Muscle of arm (tissue), 12 donors: Measurements from ENCODE around the gene KRTAP10-8. TPM values are rescaled to one million over a fixed set of nuclear protein-coding genes. Genes with fewer than 3 reads are reported as not detected.
"Not testable (repeated sequence)": the region's sequence is repeated elsewhere in the genome, so short reads cannot be mapped to it uniquely, and the experiment has no call there.

Experiments used
- DNase-seq: peaks from one replicate; pipeline ENCODE4 v3.0.0-alpha.2; 2013
- polyA plus RNA-seq, 12 donors: library from polyadenylated mRNA; unstranded; fragments of 120-200 nt; gene quantifications; one replicate each; pipeline ENCODE4 v1.2.1, GENCODE V29; 2013; ENCODE audit not compliant: insufficient read length in 12 of 12

KRTAP10-8 gene
- polyA plus RNA-seq, 12 donors: 0.25 TPM; not detected in 11

DNA sequence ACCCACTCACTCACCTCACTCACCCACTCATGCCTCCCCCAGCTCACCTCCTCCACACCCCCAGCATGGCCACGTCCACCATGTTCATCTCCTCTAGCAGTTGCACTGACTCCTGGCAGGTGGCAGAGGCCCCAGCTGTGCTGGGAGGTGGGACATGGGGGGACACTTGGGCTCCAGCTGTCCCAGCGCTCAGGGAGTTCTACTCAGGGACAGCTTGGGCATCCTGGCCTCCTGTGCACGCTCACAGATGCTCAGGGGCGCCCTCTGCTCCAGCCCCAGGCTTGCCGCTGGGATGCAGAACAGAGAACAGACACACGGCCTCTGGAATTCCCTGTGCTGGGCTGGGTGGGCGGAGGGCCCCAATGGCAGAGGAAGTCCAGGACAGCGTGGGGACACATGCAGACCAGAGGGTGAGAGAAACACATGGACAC is 5.2 kb downstream of the KRTAP10-8 start:
- no peak for DNase-seq

DNA sequence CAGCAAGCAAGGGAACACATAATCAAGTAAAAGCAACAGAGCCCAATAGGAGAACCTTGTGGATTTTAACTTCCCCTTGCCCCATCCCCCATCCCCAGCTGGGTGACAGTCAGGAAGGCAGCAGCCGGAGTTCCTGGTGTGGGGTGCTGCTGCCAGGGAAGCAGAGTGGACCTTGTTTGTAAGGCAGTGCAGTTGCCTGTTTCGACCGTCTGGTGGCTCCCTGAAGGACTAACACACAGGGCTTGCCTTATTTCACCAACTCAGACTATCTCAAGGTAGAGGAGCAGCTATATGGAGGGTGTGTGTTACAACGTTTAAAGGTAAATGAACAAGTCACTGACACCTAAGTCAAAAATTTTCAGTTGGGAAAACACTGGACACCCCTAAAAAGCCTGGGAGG is 6.6 kb downstream of the KRTAP10-8 start:
- no peak for DNase-seq

DNA sequence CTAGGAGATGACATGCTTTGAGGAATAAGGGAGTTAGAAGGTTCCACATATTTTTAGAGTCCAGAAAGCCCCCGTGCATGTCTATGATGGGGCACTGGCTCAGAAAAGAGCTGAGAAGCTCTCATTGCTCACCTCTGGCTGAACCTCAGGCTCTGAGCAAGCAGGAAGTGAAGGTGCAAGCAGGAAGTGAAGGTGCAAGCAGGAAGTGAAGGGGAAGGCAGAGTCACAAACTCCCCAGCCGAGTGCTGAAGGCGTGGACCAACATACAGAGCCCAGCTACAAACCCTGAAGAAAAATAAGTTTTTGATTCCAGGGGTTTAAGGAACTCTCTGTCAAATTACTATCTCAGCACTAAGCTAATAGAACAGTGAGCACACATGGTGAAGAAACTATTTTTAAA is 7.0 kb downstream of the KRTAP10-8 start:
- DNase-seq: no peak

DNA sequence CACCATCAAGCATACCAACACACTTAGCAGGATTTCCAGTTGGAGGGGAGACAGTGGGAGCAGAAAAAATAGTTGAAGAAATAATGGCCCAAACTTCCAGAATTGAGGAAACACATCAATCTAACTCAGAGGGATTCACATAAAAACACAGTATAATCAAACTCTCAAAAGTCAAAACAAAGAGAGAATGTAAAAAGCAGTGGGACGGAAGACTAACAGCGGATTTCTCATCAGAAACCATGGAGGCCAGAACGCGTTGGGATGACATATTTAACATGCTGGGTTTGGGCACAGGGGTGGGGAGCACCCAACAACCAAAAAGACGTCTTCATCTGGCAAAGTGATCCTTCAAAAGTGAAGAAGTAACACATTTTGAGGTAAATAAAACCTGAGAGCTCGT is 8.0 kb downstream of the KRTAP10-8 start:
- no peak for DNase-seq

DNA sequence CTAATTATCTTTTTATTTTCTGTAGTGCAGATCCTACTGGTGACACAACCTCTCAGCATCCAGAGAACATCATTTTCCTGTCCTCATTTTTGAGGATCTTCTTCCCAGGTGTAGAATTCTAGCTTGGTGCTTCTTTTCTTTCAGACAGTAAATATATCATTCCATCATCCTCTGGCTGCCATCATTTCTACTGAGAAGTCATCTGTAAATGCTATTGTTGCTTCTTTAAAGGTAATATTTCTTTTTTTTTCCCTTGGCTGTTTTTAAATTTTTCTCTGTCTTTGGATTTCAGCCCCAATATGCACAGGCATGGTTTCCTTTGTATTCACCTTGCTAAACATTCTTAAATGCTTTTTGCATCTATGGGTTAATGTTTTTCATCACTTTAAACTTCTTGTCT is 11.7 kb downstream of the KRTAP10-8 start:
- no peak for DNase-seq

DNA sequence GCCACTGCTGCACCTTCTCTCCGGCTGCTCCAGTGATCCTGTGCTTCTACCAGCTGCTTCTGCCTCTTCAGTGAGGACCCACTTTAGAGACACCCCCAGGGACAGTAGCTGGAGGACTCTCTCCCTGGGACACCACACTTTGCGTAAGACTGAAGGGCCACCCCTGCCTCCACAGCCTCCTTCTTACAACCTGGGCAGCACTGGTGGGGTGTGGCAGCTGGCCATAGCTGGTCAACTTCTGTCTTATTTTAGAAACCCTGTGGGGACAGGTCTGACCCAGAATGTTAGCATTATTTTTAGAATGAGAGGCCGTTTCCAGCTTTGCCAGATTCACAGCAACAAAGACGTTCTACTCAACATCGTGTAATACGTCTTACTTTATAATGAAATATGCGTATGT is 13.9 kb downstream of the KRTAP10-8 start:
- DNase-seq: no peak

DNA sequence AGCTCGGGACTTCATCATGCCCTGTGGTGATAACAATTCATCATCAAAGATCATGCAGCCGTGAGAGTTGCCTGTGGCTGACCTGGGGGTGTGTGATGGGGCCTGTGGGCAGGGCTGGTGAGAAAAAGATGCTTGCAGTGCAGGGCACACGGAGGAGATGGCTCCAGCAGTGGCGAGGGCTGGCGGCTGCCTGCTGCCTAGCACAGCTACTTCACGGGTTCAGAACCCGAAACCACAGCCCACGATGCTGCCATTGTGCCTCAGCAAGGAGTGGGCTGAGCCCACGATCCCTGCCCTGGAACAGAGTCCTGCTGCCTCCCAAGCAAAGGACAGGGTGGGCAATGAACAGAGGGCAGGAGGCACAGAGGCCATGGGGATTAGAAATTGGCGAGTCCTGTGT is 14.4 kb downstream of the KRTAP10-8 start:
- DNase-seq: no peak

DNA sequence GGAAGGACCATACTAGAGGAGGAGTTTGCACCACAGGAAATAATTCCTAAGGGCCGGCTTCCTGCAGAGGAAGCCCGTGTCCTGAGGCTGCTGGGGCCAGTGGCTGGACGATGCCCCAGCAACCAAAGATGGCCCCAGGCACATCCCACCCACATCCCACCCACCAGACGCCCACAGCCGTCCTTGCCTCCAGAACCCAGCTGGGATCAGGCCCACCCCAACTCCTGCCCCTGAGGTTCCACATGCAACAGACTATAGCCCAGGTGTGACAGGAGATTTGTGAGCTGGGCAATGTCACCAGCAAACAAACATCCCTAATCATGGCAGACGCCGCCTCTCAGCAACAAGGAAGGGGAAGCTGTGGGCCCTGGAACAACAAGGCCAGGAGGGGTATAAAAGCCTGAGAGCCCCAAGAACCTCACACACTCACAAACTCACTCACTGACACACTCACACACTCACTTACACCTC is 14.8 kb downstream of the KRTAP10-8 start, which contains the start of gene KRTAP10-9:
KRTAP10-9 (plus strand) TSS at position 421 of the 471 bp plus-strand sequence. CDS start 79 bp downstream, outside the sequence.
- no peak for DNase-seq

DNA sequence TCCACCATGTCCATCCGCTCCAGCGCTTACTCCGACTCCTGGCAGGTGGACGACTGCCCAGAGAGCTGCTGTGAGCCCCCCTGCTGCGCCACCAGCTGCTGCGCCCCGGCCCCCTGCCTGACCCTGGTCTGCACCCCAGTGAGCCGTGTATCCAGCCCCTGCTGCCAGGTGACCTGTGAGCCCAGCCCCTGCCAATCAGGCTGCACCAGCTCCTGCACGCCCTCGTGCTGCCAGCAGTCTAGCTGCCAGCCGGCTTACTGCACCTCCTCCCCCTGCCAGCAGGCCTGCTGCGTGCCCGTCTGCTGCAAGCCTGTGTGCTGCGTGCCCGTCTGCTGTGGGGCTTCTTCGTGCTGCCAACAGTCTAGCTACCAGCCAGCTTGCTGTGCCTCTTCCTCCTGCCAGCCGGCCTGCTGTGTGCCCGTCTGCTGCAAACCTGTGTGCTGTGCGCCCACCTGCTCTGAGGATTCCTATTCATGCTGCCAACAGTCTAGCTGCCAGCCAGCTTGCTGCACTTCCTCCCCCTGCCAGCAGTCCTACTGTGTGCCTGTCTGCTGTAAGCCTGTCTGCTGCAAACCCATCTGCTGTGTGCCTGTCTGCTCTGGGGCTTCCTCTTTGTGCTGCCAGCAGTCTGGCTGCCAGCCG is 15.4 kb downstream of the KRTAP10-8 start:
- not testable (repeated sequence) for DNase-seq

DNA sequence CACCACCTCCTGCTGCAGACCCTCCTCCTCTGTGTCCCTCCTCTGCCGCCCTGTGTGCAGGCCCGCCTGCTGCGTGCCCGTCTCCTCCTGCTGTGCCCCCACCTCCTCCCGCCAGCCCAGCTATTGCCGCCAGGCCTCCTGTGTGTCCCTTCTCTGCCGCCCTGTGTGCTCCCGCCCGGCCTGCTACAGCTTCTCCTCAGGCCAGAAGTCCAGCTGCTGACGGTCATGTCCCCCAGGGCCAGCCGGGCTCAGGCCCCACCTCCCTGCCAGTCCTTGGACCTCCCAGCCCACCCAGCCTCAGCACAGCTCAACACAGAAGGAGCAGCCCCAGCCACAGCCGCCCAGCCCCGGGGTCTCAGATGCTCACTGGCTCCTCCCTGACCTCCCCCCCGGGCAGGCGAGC is 16.0 kb downstream of the KRTAP10-8 start:
- DNase-seq: not testable (repeated sequence)

DNA sequence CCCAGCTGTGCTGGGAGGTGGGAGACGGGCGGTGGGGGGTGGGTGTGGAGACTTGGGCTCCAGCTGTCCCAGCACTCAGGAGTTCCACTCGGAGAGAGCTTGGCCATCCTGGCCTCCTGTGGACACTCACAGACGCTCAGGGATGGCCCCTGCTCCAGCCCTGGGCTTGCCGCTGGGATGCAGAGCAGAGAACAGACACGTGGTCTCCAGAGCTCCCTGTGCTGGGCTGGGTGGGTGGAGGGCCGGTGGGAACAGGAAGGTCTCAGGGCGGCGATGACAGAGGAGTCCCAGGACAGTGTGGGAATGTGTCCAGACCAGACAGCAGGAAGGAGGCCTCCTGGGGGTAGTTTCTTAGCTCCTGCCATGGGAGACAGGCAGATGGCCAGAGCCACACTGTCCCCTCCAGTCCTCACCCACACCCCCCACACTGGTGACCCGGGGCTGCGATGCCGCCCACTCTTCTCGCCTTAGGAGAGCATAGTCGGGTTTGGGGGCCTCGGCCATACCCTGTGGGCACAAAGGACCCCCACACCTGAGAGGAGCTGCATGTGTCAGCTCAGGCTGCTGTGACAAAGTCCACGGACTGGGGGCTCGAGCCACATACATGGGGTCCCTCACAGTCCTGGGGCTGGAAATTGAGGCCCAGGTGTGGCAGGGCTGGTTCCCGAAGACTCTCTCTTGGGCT is 17.0 kb downstream of the KRTAP10-8 start:
- DNase-seq: no peak

DNA sequence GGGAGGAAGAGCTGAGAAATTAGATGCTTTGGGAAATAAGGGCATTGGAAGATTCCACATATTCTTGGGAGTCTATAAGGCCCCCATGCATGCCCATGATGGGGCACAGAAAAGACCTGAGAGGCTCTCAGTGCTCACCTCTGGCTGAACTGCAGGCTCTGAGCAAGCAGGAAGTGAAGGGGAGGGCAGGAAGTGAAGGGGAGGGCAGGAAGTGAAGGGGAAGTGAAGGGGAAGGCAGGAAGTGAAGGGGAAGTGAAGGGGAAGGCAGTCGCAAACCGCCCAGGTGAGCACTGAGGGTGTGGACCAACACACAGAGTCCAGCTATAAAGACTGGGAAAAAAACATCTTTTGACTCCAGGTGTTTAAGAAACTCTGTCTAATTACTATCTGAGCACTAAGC is 18.6 kb downstream of the KRTAP10-8 start:
- no peak for DNase-seq

DNA sequence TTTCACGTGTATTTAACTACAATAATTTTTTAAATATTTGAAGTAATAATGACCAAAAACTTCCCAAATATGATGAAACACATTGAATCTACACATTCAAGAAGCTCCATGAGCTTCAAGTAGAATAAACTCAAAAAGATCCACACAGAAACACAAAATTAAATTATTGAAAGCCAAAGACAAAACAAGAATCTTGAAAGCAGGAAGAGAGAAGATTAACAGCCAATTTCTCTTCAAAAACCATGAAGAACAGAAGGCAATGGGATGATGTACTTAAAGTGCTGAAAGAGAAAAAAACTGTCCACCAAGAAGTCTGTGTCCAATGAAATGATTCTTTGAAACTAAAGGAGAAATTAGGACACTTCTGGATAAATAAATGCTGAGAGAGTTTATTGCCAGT is 20.2 kb downstream of the KRTAP10-8 start:
- DNase-seq: no peak

DNA sequence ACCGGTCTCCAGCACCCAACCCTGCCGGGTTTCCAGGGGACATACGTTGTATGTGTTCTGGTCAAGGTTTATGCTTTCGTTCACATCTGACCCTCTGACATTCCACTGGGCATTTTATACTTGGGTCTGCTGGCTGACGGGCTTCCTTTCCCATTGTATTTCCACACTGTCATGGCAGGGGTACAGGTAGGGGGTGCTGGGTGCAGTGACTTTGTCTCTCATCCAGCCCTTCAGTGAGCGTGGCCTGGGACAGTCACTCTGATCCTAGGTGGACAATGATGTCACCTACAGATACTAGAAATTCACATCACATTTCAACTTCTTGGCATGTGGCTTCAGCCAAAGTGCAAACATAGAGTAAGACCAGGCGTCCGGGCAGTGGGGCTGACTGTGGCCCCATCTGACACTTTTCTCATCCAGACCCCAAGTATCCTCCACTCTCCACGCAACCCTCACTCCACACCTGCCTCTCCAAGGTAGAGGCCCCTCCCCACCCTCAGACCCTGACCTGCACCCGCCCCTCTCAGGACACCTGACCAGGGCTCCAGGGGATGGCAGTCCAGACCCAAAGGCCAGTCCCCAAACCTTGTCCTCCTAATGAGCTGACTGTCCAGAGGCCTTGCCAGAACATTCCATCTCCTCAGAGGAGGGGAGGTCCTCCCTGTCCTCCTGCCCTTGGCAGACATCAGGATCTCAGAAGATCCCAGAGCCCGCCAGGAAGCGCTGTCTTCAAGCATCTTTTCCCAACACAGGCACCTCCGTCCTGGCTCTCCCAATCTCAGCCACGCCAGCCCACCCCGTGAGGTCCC is 24.5 kb downstream of the KRTAP10-8 start:
- no peak for DNase-seq

DNA sequence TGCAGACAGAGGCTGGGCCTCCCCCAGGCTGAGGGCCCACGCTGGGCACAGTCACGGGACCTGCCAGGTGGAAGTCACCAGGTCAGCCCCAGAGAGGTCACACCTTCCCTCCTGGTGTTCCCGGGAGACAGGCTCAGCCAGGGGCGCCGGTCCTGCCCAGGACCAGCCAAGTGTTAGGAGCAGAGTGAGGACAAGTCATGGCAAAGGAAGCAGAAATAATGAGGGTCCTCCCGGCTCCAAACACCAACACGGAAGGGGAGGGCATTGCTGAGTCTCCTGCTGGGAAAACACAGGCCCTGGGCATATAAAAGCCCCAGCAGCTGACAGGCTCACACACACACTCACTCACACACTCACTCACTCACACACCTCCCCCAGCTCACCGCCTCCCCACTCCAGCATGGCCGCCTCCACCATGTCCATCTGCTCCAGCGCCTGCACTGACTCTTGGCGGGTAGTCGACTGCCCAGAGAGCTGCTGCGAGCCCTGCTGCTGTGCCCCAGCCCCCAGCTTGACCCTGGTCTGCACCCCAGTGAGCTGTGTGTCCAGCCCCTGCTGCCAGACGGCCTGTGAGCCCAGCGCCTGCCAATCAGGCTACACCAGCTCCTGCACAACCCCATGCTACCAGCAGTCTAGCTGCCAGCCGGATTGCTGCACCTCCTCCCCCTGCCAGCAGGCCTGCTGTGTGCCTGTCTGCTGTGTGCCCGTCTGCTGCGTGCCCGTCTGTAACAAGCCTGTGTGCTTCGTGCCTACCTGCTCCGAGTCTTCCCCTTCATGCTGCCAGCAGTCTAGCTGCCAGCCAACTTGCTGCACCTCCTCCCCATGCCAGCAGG is 25.4 kb downstream of the KRTAP10-8 start, which contains the start of gene KRTAP10-10:
KRTAP10-10 (plus strand) TSS at position 339 of the 833 bp plus-strand sequence; CDS start at position 401, 62 bp downstream.
- DNase-seq: no peak

DNA sequence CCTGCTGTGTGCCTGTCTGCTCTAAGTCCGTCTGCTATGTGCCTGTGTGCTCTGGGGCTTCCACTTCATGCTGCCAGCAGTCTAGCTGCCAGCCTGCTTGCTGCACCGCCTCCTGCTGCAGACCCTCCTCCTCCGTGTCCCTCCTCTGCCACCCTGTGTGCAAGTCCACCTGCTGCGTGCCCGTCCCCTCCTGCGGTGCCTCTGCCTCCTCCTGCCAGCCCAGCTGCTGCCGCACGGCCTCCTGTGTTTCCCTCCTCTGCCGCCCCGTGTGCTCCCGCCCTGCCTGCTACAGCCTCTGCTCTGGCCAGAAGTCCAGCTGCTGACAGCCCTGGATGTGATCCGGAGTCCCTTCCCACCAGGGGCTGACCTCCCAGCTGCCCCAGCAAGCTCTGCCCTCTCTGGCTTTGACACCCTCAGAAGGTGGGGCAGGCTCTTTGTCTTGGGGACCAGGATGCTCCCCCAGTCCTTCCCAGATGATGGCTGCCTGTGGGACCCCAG is 26.0 kb downstream of the KRTAP10-8 start:
- not testable (repeated sequence) for DNase-seq

DNA sequence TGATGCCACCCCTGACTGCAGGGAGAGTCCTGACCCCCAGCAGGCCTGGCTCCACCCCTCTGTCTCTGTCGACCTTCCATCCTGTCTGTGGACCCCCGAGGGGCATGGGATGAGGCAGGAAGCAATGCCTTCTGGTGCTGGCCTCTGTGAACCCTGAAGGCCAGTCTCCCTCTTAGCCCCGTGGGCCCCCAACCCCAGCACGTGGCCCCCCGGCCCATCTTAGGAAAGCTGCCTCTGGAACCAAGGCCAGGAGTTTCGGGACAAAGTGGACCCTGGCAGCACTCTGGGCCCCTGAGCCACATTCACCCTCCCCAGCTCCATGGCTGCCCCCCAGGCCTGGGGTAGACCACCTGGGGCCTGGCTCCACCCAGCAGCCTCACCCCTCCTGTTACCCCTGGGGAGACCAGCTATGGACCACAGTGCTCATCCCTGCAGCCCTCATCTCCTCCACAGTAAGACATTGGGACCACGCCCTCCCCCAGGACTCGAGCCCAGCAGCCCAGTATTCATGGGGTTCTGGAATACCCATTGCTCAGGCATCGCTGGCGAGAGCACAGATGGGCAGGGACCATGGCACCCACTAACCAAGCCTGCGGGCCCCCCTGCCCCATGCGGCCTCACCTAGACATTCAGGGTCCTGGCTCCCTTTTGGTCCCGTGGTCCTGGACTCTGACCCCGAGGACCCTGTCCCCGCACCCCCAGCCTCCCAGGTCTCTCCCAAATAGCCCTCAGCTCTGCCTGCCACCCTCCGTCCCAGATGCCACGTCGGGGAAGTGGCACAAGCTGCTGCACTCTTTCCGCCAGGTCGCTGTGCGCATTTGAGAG is 26.8 kb downstream of the KRTAP10-8 start:
- DNase-seq: not testable (repeated sequence)

DNA sequence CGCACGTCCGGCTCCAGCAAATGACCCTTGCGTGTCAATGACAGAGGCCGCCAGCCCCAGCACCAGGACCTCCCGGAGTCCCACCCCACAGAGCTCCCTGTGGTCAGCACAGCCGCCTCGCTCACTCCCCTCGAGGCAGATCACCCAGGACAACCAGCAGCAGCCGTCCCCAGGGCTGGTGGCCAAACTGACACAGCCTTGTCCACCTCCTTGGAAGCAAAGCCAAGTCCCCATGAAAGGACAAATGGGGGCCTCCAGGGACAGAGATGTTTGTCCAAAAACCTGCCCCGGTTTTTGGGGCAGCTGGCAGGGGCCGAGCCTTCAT is 27.4 kb downstream of the KRTAP10-8 start:
- no peak for DNase-seq

DNA sequence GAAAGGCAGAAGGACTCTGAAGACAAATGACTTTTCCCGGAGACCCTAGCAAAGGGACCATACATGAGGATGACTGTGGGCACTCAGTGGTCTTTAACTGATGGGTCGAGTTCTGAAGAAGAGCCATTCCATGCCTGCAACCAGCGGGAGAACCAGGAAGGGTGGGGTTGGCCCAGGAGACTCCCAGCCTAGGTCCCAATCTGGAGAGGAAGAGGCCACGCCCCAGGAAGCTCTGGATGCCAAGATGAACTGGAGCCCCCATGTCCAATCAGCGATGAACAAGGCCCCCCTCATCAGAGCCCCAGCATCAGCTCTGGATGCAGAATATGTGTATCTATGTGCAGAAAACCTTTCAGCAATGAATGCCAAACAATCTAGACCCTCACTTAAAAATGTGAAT is 28.9 kb downstream of the KRTAP10-8 start:
- no peak for DNase-seq

DNA sequence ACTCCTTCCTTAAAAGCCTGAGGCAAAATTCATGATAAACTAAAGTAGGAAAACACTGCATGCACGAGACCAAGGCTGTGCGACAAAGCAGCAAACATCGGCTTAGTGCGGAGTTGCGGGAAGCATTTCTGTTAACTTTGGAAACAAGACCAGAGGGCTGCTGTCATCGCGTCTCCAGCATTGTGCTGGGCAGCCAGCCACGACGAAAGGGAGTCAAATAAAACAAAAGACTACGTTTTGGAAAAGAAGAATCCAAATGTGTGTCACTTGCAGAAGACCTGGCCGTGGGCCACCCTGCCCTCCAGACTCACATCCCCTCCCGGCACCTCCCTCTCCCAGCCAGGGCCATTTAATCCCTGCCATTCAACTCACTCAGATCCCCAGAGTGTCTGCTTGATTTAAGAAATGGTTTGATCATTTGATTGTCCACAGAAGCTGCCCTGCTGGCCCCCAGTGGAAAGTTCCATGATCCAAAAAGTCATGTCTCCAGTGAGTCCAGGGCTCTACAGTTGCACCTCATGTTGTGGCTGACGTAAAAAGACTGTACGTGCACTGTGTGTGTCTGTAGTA is 31.9 kb downstream of the KRTAP10-8 start:
- no peak for DNase-seq
